Type B pancreatic cell (in vitro differentiated cells): ENCODE results near the gene ABCG1. TPM values are rescaled to one million over a fixed set of nuclear protein-coding genes. Genes with fewer than 3 reads are reported as not detected.

ENCODE experiments used
- DNase-seq: peaks from one replicate; pipeline ENCODE4 v3.0.0; 2021; ENCODE audit warnings: mixed read lengths; ENCODE audit not compliant: unreplicated experiment; ENCODE audit errors: extremely low spot score
- H3K27ac Mint-ChIP-seq: 2 replicates; pipeline ENCODE4 v1.8.0; 2021; ENCODE audit warnings: mild to moderate bottlenecking, mixed read lengths
- H3K27me3 Mint-ChIP-seq: 2 replicates; pipeline ENCODE4 v1.8.0; 2021; ENCODE audit warnings: mixed read lengths
- H3K36me3 Mint-ChIP-seq: 2 replicates; pipeline ENCODE4 v1.8.0; 2021; ENCODE audit warnings: mixed read lengths
- H3K4me1 Mint-ChIP-seq: one replicate; pipeline ENCODE4 v1.8.0; 2021; ENCODE audit warnings: mixed read lengths; ENCODE audit not compliant: unreplicated experiment
- H3K4me3 Mint-ChIP-seq: 2 replicates; pipeline ENCODE4 v1.8.0; 2021; ENCODE audit warnings: mild to moderate bottlenecking, mixed read lengths
- H3K9me3 Mint-ChIP-seq: 2 replicates; pipeline ENCODE4 v1.8.0; 2021; ENCODE audit warnings: mixed read lengths
- CTCF ChIP-seq: fragments of 200-600 bp; sonication (generic); conservative IDR thresholded peaks from 2 replicates; pipeline ENCODE4 v1.5.0; 2021; ENCODE audit warnings: antibody characterized with exemption, mild to moderate bottlenecking
- total RNA-seq: library from RNA; stranded (reverse); gene quantifications from 2 replicates; pipeline ENCODE4 v1.2.1, GENCODE V29; 2021; ENCODE audit warnings: low replicate concordance

ABCG1 gene
- total RNA-seq, 1 donor from 2014 or later = 6.2 TPM

DNA sequence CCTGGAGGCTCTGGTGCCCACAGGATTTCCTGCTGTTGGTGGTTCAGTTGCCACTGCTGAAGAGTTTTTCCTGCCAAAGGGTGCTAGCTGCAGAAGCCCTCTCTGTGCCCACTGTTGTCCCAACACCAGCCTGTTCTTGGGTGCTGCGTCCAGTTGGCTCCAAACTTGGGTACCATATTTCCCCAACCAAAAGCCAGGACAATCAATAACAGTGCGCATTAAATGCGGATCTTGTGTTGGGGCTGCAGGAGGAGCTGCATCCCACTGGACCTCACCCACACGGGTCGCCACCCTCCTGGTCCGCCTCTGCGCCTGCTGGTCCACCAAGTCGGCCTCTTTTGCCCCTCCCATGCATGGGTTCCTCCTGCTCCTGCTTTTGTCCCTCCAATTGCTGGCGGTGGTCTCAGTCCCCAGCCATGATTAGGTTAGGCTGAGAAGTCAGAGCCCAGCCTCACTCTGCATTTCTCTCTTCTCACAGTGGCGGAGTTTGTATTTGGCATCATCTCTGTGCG lies 9.8 kb downstream of the ABCG1 start:
- no peaks in the 10 kb centered on the region for H3K9me3 Mint-ChIP-seq
- TF ChIP-seq CTCF = no peak
- no peak overlapping the region for H3K4me3 Mint-ChIP-seq
- no peak for DNase-seq
- peaks cover 18% of the 10 kb centered on the region for H3K4me1 Mint-ChIP-seq
- peaks cover 17% of the 10 kb centered on the region for H3K27me3 Mint-ChIP-seq
- no peaks in the 10 kb centered on the region for H3K36me3 Mint-ChIP-seq
- no peak overlapping the region for H3K27ac Mint-ChIP-seq

GRCh38 chr21:42229676-42230075 lies 10.7 kb downstream of the ABCG1 start:
- Mint-ChIP-seq H3K36me3 (no peaks in the 10 kb centered on the region), H3K4me1 (peaks cover 20% of the 10 kb centered on the region), H3K27ac (no peak overlapping the region), H3K9me3 (no peaks in the 10 kb centered on the region), H3K4me3 (no peak overlapping the region), H3K27me3 (peaks cover 17% of the 10 kb centered on the region)
- no peak for TF ChIP-seq CTCF
- DNase-seq = no peak

GRCh38 chr21:42230178-42230577 lies 11.2 kb downstream of the ABCG1 start:
- H3K4me1 Mint-ChIP-seq = peaks cover 21% of the 10 kb centered on the region
- DNase-seq = no peak
- H3K4me3 Mint-ChIP-seq = no peak overlapping the region
- no peak for TF ChIP-seq CTCF
- H3K9me3 Mint-ChIP-seq = no peaks in the 10 kb centered on the region
- peaks cover 15% of the 10 kb centered on the region for H3K27me3 Mint-ChIP-seq
- H3K27ac Mint-ChIP-seq = no peak overlapping the region
- no peaks in the 10 kb centered on the region for H3K36me3 Mint-ChIP-seq

- no peak for TF ChIP-seq CTCF
- H3K27ac Mint-ChIP-seq = no peak overlapping the region
- peaks cover 11% of the 10 kb centered on the region for H3K27me3 Mint-ChIP-seq
- peaks cover 26% of the 10 kb centered on the region for H3K4me1 Mint-ChIP-seq
- H3K36me3 Mint-ChIP-seq = no peaks in the 10 kb centered on the region
- no peak for DNase-seq
- H3K4me3 Mint-ChIP-seq = no peak overlapping the region
- no peaks in the 10 kb centered on the region for H3K9me3 Mint-ChIP-seq
These were observed 11.7 kb downstream of the ABCG1 start for GRCh38 chr21:42230636-42231035.

- H3K4me3 Mint-ChIP-seq = no peak overlapping the region
- no peak for DNase-seq
- no peak for TF ChIP-seq CTCF
- no peaks in the 10 kb centered on the region for H3K36me3 Mint-ChIP-seq
- no peaks in the 10 kb centered on the region for H3K9me3 Mint-ChIP-seq
- peaks cover 8% of the 10 kb centered on the region for H3K27me3 Mint-ChIP-seq
- peaks cover 31% of the 10 kb centered on the region for H3K4me1 Mint-ChIP-seq
- H3K27ac Mint-ChIP-seq = no peak overlapping the region
These were observed 12.8 kb downstream of the ABCG1 start for GRCh38 chr21:42231756-42232155.
